H9 (cell line): ENCODE data around the gene CPLX1. TPM values are rescaled to one million over a fixed set of nuclear protein-coding genes. Genes with fewer than 3 reads are reported as not detected.

Experiments used
- DNase-seq: peaks from one replicate; pipeline ENCODE4 v3.0.0-alpha.2; 2017
- H2AFZ ChIP-seq: one replicate; pipeline ENCODE4 v1.6.1; 2013; ENCODE audit warnings: mild to moderate bottlenecking, low read length, control low read depth, moderate library complexity
- H2AK5ac ChIP-seq: 2 replicates; pipeline ENCODE4 v1.6.1; 2013; ENCODE audit warnings: low read length, control low read depth, mixed read lengths; ENCODE audit not compliant: insufficient read length
- H2BK120ac ChIP-seq: one replicate; pipeline ENCODE4 v1.6.1; 2013; ENCODE audit warnings: low read depth, mild to moderate bottlenecking, low read length, control low read depth, inconsistent platforms; ENCODE audit not compliant: poor library complexity, severe bottlenecking
- H2BK12ac ChIP-seq: 2 replicates; pipeline ENCODE4 v1.6.1; 2013; ENCODE audit warnings: low read length, control low read depth, mixed read lengths, low read depth; ENCODE audit not compliant: insufficient read length
- H2BK15ac ChIP-seq: 2 replicates; pipeline ENCODE4 v1.6.1; 2013; ENCODE audit warnings: low read depth, low read length, control low read depth
- H2BK20ac ChIP-seq: one replicate; pipeline ENCODE4 v1.6.1; 2013; ENCODE audit warnings: low read depth, mild to moderate bottlenecking, low read length, control low read depth, inconsistent platforms; ENCODE audit not compliant: poor library complexity, severe bottlenecking
- H2BK5ac ChIP-seq: 2 replicates; pipeline ENCODE4 v1.6.1; 2013; ENCODE audit warnings: low read length, control low read depth, mixed read lengths; ENCODE audit not compliant: insufficient read length
- H3K14ac ChIP-seq: 2 replicates; pipeline ENCODE4 v1.6.1; 2013; ENCODE audit warnings: low read length, control low read depth; ENCODE audit not compliant: insufficient read depth
- H3K18ac ChIP-seq: 2 replicates; pipeline ENCODE4 v1.6.1; 2013; ENCODE audit warnings: low read depth, mild to moderate bottlenecking, mixed read lengths, low read length, control low read depth; ENCODE audit not compliant: insufficient read length
- H3K23ac ChIP-seq: 2 replicates; pipeline ENCODE4 v1.6.1; 2013; ENCODE audit warnings: low read length, control low read depth, mixed read lengths, low read depth; ENCODE audit not compliant: insufficient read length
- H3K23me2 ChIP-seq: 2 replicates; pipeline ENCODE4 v1.6.1; 2013; ENCODE audit warnings: low read depth, mild to moderate bottlenecking, mixed read lengths, low read length, control low read depth; ENCODE audit not compliant: insufficient read length, poor library complexity, severe bottlenecking
- H3K27ac ChIP-seq: 2 replicates; pipeline ENCODE4 v1.5.1; 2013; ENCODE audit warnings: low read length, control low read depth, mixed read lengths, low read depth; ENCODE audit not compliant: insufficient read length
- H3K27me3 ChIP-seq: 2 replicates; pipeline ENCODE4 v1.6.1; 2013; ENCODE audit warnings: low read length, control low read depth, inconsistent platforms; ENCODE audit not compliant: insufficient read depth
- H3K4ac ChIP-seq: 2 replicates; pipeline ENCODE4 v1.6.1; 2013; ENCODE audit warnings: low read depth, mild to moderate bottlenecking, control low read depth, inconsistent platforms, low read length, moderate library complexity
- H3K4me1 ChIP-seq: 2 replicates; pipeline ENCODE4 v1.6.1; 2013; ENCODE audit warnings: low read length, control low read depth, inconsistent platforms; ENCODE audit not compliant: insufficient read depth
- H3K4me2 ChIP-seq: 2 replicates; pipeline ENCODE4 v1.6.1; 2013; ENCODE audit warnings: low read length, control low read depth, mixed read lengths; ENCODE audit not compliant: insufficient read length, insufficient read depth
- H3K56ac ChIP-seq: 2 replicates; pipeline ENCODE4 v1.6.1; 2013; ENCODE audit warnings: low read depth, mild to moderate bottlenecking, mixed read lengths, low read length, control low read depth; ENCODE audit not compliant: insufficient read length
- H3K79me1 ChIP-seq: 2 replicates; pipeline ENCODE4 v1.6.1; 2013; ENCODE audit warnings: low read depth, mild to moderate bottlenecking, moderate library complexity, low read length, control low read depth, inconsistent platforms; ENCODE audit not compliant: insufficient read depth, poor library complexity, severe bottlenecking
- H3K79me2 ChIP-seq: 2 replicates; pipeline ENCODE4 v1.6.1; 2013; ENCODE audit warnings: low read length, control low read depth, inconsistent platforms; ENCODE audit not compliant: insufficient read depth
- H3K9ac ChIP-seq: 2 replicates; pipeline ENCODE4 v1.6.1; 2013; ENCODE audit warnings: low read length, control low read depth, mixed read lengths; ENCODE audit not compliant: insufficient read length; ENCODE audit errors: extremely low read depth
- H3K9me3 ChIP-seq: one replicate; pipeline ENCODE4 v1.6.1; 2013; ENCODE audit warnings: low read depth, low read length, inconsistent platforms; ENCODE audit not compliant: control insufficient read depth
- H3T11ph ChIP-seq: one replicate; pipeline ENCODE4 v1.6.1; 2013; ENCODE audit warnings: mild to moderate bottlenecking, low read length, control low read depth, inconsistent platforms
- H4K20me1 ChIP-seq: one replicate; pipeline ENCODE4 v1.6.1; 2013; ENCODE audit not compliant: control insufficient read depth, insufficient read length, insufficient read depth
- H4K5ac ChIP-seq: 2 replicates; pipeline ENCODE4 v1.6.1; 2013; ENCODE audit warnings: low read depth, mild to moderate bottlenecking, mixed read lengths, low read length, control low read depth; ENCODE audit not compliant: insufficient read length
- H4K8ac ChIP-seq: replicated peaks from 2 replicates; pipeline ENCODE4 v1.6.1; 2013; ENCODE audit warnings: low read length, control low read depth, mixed read lengths, low read depth; ENCODE audit not compliant: insufficient read length
- H4K91ac ChIP-seq: 2 replicates; pipeline ENCODE4 v1.6.1; 2013; ENCODE audit warnings: low read depth, mild to moderate bottlenecking, moderate library complexity, mixed read lengths, low read length, control low read depth; ENCODE audit not compliant: insufficient read length
- H3K27ac Mint-ChIP-seq, 3 experiments: 2 replicates in 2 of 3; 3 replicates in 1 of 3; pipeline ENCODE4 v1.8.0; 2020 to 2021; ENCODE audit warnings: mixed read lengths in 3 of 3, mild to moderate bottlenecking in 1 of 3, moderate library complexity in 1 of 3
- H3K27me3 Mint-ChIP-seq: 2 replicates; pipeline ENCODE4 v1.8.0; 2021; ENCODE audit warnings: low read depth, mild to moderate bottlenecking, moderate library complexity, mixed read lengths
- H3K36me3 Mint-ChIP-seq, 3 experiments: 2 replicates in 2 of 3; 3 replicates in 1 of 3; pipeline ENCODE4 v1.8.0; 2020 to 2021; ENCODE audit warnings: low read depth in 3 of 3, mixed read lengths in 3 of 3; ENCODE audit not compliant: insufficient read depth in 1 of 3
- H3K4me1 Mint-ChIP-seq, 2 experiments: 2 replicates each; pipeline ENCODE4 v1.8.0; 2020; ENCODE audit warnings: mixed read lengths in 2 of 2
- H3K4me3 Mint-ChIP-seq, 2 experiments: 2 replicates in 1 of 2; 3 replicates in 1 of 2; pipeline ENCODE4 v1.8.0; 2020 to 2021; ENCODE audit warnings: mild to moderate bottlenecking in 2 of 2, mixed read lengths in 2 of 2, moderate library complexity in 1 of 2
- H3K9me3 Mint-ChIP-seq, 2 experiments: 2 replicates in 1 of 2; 3 replicates in 1 of 2; pipeline ENCODE4 v1.8.0; 2020; ENCODE audit warnings: mild to moderate bottlenecking in 2 of 2, mixed read lengths in 2 of 2, moderate library complexity in 1 of 2
- CTCF ChIP-seq: fragments of 200-600 bp; sonication (generic); conservative IDR thresholded peaks from 3 replicates; pipeline ENCODE4 v1.8.0; 2021; ENCODE audit warnings: antibody characterized with exemption, mild to moderate bottlenecking
- WGBS: extraction: QIAGEN DNeasy Blood & Tissue Kit; methylation state at CpG from one replicate; pipeline ENCODE4 v1.1.7; 2013; ENCODE audit warnings: missing lambda C conversion rate, low lambda C conversion rate, mixed read lengths; ENCODE audit not compliant: insufficient read length; ENCODE audit errors: extremely low coverage; 5-methylcytosine and 5-hydroxymethylcytosine counted together
- total RNA-seq: library from RNA; stranded (reverse); gene quantifications from 2 replicates; pipeline ENCODE4 v1.2.1, GENCODE V29; 2021

The CPLX1 gene
- total RNA-seq, 1 experiment from 2014 or later = 0.90 TPM

- Histone ChIP-seq H2BK12ac (no peak overlapping the region), H3K9me3 (no peaks in the 10 kb centered on the region), H2AFZ (no peak overlapping the region), H3K27me3 (peaks cover 31% of the 10 kb centered on the region), H3K9ac (no peak overlapping the region), H3K4me1 (no peaks in the 10 kb centered on the region), H4K5ac (no peak overlapping the region), H4K8ac (no peak overlapping the region), H3K14ac (no peak overlapping the region), H3K79me1 (no peaks in the 10 kb centered on the region), H3K56ac (no peak overlapping the region), H3T11ph (no peak overlapping the region), H2AK5ac (no peak overlapping the region), H4K20me1 (no peaks in the 10 kb centered on the region), H3K23ac (no peak overlapping the region), H4K91ac (no peak overlapping the region), H2BK20ac (no peak overlapping the region), H3K79me2 (no peaks in the 10 kb centered on the region), H3K18ac (no peak overlapping the region), H3K4me2 (no peak overlapping the region), H3K4ac (no peak overlapping the region), H3K27ac (no peak overlapping the region), H2BK120ac (no peak overlapping the region), H2BK15ac (no peak overlapping the region), H3K23me2 (no peaks in the 10 kb centered on the region), H2BK5ac (no peak overlapping the region)
- no CpG with 5 or more reads among the region's 20 CpGs for WGBS
- Mint-ChIP-seq H3K27ac (no peak overlapping the region), H3K27me3 (peaks cover 100% of the 10 kb centered on the region), H3K9me3 (no peaks in the 10 kb centered on the region), H3K4me1 (peaks cover 2 to 3% of the 10 kb centered on the region in 2 experiments; a peak in 2 of 4 replicates), H3K4me3 (no peak overlapping the region), H3K36me3 (no peaks in the 10 kb centered on the region)
- TF ChIP-seq CTCF = no peak
- no peak for DNase-seq
Measured at GRCh38 chr4:819401-820229, 6.3 kb downstream of the CPLX1 start.
